Fibroblast of lung (primary cell): ENCODE measurements around the gene AFF2.

ENCODE experiments used
- EZH2 ChIP-seq: IDR thresholded peaks from 2 replicates; pipeline ENCODE4 v1.5.1; 2012; ENCODE audit warnings: low read length, control low read depth, mild to moderate bottlenecking; ENCODE audit errors: missing control alignments
- TF ChIP-seq, protein P1 (sequence below), 2 donors: IDR thresholded peaks in 1 of 2; conservative IDR thresholded peaks in 1 of 2; 1 replicate in 1 of 2; 2 replicates in 1 of 2; pipeline ENCODE4 v1.5.1; 2011 to 2012; ENCODE audit warnings: low read length in 2 of 2, control low read depth in 1 of 2, inconsistent platforms in 1 of 2, low read depth in 1 of 2, mild to moderate bottlenecking in 1 of 2

DNA sequence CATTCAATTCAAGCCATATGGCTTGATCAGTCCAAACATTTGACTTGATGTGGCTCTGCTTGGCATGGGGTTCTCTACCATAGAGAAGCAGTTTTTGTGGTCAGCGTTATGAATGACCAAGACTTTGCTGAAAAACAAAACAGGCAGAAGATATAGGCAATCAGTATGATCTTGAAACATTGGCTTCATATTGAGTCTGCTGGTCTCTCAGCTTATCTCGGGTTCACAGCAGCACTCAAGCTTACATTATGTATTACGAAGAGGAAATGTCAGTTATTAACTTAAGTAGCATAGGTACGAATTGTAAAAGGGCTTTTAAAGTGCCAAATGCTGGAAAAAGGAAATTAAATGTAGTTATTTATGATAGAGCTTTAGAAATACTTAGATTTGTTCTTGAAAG lies 99.0 kb downstream of the AFF2 start:
- TF ChIP-seq, protein P1, sequence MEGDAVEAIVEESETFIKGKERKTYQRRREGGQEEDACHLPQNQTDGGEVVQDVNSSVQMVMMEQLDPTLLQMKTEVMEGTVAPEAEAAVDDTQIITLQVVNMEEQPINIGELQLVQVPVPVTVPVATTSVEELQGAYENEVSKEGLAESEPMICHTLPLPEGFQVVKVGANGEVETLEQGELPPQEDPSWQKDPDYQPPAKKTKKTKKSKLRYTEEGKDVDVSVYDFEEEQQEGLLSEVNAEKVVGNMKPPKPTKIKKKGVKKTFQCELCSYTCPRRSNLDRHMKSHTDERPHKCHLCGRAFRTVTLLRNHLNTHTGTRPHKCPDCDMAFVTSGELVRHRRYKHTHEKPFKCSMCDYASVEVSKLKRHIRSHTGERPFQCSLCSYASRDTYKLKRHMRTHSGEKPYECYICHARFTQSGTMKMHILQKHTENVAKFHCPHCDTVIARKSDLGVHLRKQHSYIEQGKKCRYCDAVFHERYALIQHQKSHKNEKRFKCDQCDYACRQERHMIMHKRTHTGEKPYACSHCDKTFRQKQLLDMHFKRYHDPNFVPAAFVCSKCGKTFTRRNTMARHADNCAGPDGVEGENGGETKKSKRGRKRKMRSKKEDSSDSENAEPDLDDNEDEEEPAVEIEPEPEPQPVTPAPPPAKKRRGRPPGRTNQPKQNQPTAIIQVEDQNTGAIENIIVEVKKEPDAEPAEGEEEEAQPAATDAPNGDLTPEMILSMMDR (conservative IDR thresholded peaks at IDR 0.05 in 1 of 2, IDR thresholded peaks at IDR 0.05 in 1 of 2; ENCODE audit: low read depth in 1 of 2, low read length in 2 of 2): no peak
- TF ChIP-seq EZH2: no peak
